SIG-M5 (cell line): ENCODE measurements around the gene TMSB4Y.

Experiments
- DNase-seq: peaks from one replicate; lab custom pipeline; 2025; lab: John Stamatoyannopoulos, UW

TMSB4Y gene

DNA sequence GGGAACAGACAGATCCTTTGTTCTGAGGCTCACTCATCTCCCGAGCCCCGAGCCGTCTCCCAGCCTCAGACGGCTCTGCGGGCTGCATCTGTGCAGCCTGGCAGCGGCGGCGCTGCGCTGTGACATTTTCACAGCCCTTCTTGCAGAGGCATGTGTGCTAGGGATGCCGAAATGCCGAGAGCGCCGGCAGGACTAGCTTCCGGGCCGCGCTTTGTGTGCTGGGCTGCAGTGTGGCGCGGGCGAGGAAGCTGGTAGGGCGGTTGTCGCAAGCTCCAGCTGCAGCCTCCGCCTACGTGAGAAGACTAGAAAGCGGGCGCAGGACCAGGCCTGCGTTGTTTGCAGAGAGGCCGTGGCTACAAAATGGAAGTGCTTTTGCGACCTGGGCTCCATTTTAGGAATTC lies at the start of gene TMSB4Y:
TMSB4Y (plus strand) TSS at position 332 of the 401 bp plus-strand sequence.
- no peak for DNase-seq

DNA sequence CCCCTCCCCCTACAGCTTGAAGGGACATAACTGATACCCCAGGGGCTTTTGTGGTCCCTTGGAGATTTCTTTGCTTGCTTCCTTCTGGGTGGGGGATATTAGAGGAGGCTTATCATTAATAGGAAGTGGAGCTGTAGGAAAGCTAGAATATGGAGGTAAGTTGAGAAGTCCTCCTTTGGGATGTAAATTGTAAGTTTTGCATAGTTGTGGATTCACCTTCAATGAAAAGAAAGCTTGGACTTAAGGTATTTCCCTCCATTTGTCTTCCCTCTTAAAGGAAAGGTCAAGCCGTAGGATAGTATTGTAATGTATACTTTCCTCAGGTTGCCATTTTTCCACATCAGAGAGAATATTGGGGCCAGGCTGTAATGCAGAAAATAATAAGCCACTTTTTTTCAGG lies 39.5 kb upstream of the TMSB4Y start:
- DNase-seq, result no peak

DNA sequence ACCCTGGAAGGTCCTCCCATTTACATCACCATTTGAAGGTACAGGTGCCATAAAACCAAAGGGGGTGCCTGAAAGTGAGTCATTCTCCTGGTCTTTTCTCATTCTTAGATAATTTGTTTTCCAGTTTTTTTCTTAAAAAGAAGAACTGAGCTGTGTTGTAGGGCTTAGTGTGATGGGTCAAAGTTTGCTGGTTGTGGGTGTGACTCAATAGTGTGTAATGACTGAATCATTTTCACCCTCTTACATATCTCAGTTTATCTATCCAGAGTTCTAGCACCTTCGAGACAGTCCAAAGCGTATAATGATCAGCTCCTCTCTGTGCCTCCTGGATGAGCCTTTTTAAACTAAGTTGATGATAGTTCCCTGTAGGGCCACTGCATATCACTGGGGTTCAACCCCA lies 32.6 kb upstream of the TMSB4Y start:
- DNase-seq, result no peak

DNA sequence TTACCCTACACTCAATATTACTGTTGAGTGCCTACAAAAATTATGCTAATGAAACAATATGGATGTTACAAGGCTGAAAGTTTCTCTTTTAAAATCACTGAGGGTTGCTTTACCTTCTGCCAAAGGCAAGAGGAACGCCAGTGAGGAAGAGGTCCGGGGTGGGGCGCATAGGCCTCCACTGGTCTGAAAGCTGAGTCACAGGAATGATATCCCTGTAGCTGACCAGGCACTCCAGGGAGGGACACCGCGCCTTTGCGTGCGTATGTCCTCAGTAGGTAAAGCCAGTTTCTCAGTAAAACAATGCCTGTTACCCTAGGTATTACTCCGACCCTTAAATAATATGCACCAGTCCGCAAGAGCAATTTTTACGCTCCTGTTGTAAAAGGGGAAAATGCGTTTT lies 1.4 kb upstream of the TMSB4Y start:
- no peak for DNase-seq

DNA sequence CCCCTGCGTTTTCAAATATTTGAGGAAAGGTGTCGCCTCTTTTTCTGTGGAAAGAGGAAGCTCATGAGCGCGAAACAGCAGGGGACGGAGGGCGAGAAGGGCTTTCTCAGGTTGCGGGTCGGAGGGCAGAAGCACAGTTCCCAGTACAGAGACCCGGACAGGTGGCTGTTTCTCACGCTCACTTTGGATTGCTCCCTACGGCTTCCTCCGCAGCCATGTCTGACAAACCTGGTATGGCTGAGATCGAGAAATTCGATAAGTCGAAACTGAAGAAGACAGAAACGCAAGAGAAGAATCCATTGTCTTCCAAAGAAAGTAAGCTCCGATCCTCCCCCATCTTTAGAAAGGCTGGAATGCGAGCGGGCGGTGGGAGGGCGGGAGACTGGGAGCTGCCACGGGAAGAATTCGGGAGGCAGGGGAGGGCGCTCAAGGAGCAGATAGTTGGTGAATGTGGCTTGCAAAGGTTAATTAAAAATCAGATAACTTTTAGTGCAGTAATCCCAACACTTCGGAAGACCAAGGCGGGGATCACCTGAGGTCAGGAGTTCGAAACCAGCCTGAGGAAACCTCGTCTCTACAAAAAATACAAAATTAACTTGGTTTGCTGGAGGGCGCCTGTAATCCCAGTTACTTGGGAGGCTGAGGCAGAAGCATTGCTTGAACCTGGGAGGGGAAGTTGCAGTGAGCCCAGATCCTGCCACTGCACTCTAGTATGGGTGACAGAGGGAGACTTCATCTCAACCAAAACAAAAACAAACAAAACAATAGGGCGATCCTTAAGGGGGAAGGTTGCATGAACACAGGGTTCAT lies 627 bp downstream of the TMSB4Y start:
- DNase-seq, result no peak

DNA sequence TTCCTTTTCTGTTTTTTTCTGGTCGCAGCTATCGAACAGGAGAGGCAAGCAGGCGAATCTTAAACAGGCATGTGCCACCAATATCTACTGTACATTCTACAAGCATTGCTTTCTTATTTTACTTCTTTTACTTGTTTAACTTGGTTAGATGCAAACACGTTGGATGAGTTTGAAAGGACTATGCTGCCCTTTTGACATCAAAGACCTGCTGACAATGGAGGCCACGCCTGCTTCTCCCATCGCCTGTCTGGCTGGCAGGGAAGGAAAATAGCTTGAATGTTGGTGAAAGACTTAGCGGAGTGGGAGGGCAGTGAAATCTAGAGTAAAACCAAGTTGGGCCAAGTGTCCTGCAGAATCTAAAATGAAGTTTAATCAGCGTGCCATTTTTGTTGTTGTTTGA lies 1.5 kb downstream of the TMSB4Y start:
- no peak for DNase-seq

DNA sequence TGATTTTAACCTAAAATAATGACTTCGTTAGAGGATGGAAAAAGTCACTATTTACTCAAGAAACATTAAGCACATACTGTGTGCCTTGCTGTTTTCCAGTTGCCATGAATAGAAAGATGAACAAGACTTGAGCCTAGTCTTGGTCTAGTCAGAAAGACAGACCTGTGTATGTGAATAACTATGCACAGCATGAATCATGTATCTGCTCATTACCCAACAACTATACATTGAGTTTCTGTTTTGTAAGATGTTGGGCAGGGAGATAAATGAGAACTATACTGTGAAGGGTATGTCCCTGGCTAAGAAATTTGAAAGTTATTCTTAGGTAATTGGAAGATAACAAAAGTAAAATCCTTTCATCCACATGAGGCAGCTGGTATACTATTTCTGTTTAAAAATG lies 4.3 kb downstream of the TMSB4Y start:
- DNase-seq, result no peak

DNA sequence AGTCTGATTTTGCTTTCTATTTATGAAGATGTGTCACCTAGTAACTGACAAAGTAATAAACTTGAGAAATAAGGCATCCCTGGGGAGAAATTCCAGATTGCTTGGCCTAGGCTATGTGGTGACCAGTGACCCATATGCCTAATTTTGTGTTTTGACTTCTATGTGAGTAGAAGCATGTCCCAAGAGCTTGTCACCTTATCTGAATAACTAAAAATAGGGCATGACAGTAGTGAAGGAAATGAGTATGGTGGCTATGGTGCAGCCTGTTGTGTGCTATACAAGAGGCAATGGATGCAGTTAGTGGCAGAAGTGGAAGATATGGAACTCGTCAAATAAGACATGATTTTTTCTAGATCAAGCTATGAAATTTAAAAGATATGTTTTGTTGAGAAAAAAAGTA lies 15.3 kb downstream of the TMSB4Y start:
- DNase-seq, result no peak

DNA sequence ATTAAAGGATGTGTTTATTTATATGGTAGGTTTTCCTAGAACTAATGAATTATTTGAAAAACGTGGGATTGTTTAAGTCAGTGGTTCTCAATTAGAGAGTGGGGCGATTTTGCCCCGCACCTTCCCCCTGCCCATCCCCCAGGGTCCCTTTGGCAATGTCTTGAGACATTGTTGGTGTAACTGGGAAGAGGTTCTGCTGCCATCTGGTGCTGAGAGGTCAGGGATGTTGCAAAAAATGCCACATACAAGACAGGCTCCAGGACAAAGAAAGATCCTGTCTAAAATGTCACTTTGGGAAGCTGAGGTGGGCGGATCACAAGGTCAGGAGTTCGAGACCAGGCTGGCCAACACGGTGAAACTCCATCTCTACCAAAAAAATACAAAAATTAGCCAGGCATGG lies 25.8 kb downstream of the TMSB4Y start:
- no peak for DNase-seq

DNA sequence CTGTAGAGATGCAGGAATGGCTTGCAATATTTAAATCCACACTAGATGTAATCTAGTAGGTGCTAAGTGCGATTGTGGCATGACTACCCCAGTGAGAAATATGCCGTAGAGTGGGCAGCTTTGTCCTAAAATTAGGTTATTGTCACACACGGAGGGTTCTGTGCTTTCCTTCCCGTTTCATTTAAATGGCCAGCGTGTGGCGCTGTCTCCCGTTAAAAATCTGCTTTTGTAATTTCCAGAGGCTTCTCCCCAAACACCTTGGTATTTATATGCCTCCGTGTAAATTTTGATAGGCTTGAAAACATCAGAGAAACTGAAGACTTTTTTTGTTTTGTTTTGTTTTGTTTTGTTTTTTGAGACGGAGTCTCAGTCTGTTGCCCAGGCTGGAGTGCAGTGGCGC lies 34.9 kb downstream of the TMSB4Y start:
- no peak for DNase-seq

DNA sequence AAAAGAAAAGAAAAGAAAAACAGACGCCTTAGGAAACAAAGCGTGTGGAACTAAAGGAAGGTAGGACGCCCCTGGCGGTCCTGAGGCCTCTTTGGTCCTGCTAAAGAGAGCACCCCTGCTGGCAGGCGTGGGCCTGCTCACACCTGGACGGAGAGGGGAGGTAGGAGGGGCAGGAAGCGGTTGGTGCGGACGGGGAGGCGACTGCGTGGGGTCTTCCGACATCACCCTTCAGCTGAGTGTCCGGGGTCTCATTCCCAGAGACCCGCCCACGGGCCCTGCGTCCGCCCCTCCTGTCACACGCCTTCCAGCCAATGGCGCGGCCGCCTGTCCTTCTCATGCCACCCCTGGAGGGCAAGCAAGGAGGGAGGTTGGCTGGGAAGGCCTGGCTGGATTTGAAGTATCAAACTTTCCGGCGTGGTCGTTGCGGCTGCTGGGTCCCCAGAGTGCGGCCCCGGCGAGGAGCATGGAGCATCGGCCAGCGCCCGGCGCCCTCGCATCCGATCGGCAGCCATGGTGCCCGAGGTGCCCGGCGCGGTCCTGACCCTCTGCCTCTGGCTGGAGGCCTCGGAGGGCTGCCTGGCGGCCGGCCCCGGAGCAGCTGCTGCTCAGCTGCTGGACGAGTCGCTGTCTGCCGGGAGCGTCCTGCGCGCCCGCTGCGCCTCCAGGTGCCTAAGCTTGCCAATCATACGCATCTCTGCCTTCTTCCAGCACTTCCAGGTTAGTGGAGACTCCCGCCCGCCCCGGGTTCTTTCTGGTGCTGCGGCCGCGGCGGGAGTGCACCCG lies 47.8 kb downstream of the TMSB4Y start:
- no peak for DNase-seq

DNA sequence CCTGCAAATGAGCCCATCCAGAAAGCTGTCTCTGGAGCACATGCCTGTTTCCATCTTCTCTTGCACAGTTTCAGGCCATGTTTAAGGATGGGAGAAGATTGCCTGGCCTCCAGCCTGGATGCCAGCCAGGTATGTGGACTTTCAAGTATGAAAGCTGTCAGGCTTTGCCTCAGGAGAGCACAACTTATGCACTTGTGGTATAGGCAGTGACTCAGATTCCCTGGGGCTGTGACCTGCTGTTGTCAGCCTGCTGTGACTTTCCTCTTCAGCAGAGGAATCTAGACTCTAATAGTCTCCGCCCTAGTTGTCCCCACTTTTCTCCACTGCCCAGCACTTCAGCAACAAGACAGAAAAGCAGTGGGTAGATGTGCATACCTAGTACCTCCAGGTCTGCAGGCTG lies 51.0 kb downstream of the TMSB4Y start:
- DNase-seq, result no peak
